HL-60 (cell line): Measurements from ENCODE around the gene GALM.

Experiments
- GABPA ChIP-seq: IDR thresholded peaks from 2 replicates; pipeline ENCODE4 v1.6.1; 2012; ENCODE audit warnings: low read depth
- POLR2AphosphoS5 ChIP-seq: IDR thresholded peaks from 2 replicates; pipeline ENCODE4 v1.6.1; 2012; ENCODE audit warnings: low read depth
- REST ChIP-seq: IDR thresholded peaks from 2 replicates; pipeline ENCODE4 v1.6.1; 2012; ENCODE audit warnings: low read depth; ENCODE audit not compliant: insufficient replicate concordance
- SPI1 ChIP-seq: IDR thresholded peaks from 2 replicates; pipeline ENCODE4 v1.6.1; 2012; ENCODE audit warnings: low read depth, mild to moderate bottlenecking, borderline replicate concordance
- TF ChIP-seq, protein P1 (sequence below): IDR thresholded peaks from one replicate; pipeline ENCODE4 v1.5.1; 2011; ENCODE audit warnings: low read length, control low read depth, inconsistent platforms; ENCODE audit not compliant: insufficient read depth

DNA sequence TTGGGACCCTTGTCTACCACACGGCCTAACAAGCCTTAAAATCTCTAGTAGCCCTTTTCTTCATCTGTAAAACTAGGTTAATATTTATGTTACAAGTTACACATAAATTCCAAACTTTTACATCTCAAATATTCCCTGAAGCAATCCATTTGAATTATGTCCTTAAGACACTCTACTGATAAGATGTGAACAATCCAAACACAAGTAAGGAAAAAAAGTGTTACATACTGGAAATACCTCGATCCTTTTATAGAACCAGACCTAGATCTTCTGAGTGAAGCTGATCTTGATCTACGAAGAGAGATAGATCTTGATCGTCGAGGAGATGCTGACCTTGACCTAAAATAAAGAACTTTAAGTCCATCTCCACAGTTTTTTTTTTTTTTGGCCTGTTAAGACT lies 81.9 kb downstream of the GALM start:
- TF ChIP-seq, protein P1, sequence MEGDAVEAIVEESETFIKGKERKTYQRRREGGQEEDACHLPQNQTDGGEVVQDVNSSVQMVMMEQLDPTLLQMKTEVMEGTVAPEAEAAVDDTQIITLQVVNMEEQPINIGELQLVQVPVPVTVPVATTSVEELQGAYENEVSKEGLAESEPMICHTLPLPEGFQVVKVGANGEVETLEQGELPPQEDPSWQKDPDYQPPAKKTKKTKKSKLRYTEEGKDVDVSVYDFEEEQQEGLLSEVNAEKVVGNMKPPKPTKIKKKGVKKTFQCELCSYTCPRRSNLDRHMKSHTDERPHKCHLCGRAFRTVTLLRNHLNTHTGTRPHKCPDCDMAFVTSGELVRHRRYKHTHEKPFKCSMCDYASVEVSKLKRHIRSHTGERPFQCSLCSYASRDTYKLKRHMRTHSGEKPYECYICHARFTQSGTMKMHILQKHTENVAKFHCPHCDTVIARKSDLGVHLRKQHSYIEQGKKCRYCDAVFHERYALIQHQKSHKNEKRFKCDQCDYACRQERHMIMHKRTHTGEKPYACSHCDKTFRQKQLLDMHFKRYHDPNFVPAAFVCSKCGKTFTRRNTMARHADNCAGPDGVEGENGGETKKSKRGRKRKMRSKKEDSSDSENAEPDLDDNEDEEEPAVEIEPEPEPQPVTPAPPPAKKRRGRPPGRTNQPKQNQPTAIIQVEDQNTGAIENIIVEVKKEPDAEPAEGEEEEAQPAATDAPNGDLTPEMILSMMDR = no peak
- TF ChIP-seq GABPA (no peak), POLR2AphosphoS5 (no peak), REST (no peak), SPI1 (no peak)
